ENCODE data around the gene AP1G2.
"Not testable (repeated sequence)": the region's sequence is repeated elsewhere in the genome, so short reads cannot be mapped to it uniquely, and the experiment has no call there.

The AP1G2 gene

DNA sequence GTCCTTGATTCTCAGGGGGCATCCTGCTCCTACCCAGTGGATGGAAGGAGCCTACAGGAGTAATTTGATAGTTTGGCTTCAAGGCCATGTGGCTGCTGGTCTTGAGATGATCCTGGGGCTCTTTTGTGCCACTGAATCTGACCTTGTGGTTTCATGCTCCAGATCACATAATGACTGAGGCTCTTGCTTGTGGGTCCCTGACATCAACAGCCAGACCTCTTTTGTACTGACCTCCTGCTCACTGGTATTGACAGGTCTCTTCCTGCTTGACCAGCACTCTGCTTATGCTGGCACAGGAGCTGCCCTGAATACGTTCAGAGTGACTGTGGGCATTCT lies 34.2 kb upstream of the AP1G2 start:
- no peak for DNase-seq
- Mint-ChIP-seq H3K4me1 (no peaks in the 10 kb centered on the region), H3K27me3 (ENCODE audit: low read depth, poor library complexity) (peaks cover 30% of the 10 kb centered on the region), H3K36me3 (ENCODE audit: low read depth) (no peaks in the 10 kb centered on the region), H3K9me3 (peaks cover 7% of the 10 kb centered on the region), H3K4me3 (no peak overlapping the region), H3K27ac (no peak overlapping the region)
- TF ChIP-seq, protein P1, sequence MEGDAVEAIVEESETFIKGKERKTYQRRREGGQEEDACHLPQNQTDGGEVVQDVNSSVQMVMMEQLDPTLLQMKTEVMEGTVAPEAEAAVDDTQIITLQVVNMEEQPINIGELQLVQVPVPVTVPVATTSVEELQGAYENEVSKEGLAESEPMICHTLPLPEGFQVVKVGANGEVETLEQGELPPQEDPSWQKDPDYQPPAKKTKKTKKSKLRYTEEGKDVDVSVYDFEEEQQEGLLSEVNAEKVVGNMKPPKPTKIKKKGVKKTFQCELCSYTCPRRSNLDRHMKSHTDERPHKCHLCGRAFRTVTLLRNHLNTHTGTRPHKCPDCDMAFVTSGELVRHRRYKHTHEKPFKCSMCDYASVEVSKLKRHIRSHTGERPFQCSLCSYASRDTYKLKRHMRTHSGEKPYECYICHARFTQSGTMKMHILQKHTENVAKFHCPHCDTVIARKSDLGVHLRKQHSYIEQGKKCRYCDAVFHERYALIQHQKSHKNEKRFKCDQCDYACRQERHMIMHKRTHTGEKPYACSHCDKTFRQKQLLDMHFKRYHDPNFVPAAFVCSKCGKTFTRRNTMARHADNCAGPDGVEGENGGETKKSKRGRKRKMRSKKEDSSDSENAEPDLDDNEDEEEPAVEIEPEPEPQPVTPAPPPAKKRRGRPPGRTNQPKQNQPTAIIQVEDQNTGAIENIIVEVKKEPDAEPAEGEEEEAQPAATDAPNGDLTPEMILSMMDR (IDR thresholded peaks at IDR 0.05): no peak

DNA sequence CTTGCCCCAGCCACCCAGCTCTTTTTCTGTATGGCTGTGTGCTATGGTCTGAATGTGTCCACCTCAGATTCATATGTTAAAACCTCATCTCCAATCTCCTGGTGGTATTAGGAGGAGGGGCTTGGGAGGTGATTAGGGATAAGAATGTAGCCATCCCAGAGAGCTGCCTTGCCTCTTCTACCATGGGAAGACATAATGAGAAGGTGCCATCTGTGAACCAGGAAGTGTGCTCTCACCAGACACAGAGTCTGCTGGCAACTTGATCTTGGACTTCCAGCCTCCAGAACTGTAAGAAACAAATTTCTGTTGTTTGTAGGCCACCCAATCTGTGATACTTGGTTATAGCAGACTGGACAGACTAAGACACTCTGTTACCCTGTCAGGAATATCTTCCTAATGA lies 33.8 kb upstream of the AP1G2 start:
- H3K36me3 Mint-ChIP-seq (ENCODE audit: low read depth): no peaks in the 10 kb centered on the region
- DNase-seq: no peak
- peaks cover 7% of the 10 kb centered on the region for H3K9me3 Mint-ChIP-seq
- no peak overlapping the region for H3K27ac Mint-ChIP-seq
- TF ChIP-seq, protein P1 (IDR thresholded peaks at IDR 0.05): no peak
- peaks cover 26% of the 10 kb centered on the region for H3K27me3 Mint-ChIP-seq (ENCODE audit: low read depth, poor library complexity)
- H3K4me1 Mint-ChIP-seq: no peaks in the 10 kb centered on the region
- no peak overlapping the region for H3K4me3 Mint-ChIP-seq

DNA sequence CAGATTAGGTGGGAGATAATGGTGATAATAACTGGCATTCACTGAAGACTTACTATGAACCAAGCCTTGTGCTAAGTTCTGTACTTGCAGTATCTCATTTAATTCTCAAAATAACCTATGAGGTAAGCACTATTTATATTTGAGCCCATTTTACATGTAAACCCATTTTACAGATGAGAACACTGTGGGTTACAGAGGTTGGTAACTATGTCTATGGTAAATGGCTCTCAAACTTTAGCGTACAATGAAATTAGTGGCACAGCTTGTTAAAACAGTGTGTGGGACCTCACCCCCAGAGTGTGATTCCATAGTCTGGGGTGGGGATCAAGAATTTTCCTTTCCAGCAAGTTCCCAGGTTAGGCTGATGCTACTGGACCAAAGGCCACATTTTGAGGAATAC lies 33.2 kb upstream of the AP1G2 start:
- TF ChIP-seq, protein P1 (IDR thresholded peaks at IDR 0.05): no peak
- Mint-ChIP-seq H3K4me1 (no peaks in the 10 kb centered on the region), H3K27me3 (ENCODE audit: low read depth, poor library complexity) (peaks cover 23% of the 10 kb centered on the region), H3K36me3 (ENCODE audit: low read depth) (no peaks in the 10 kb centered on the region), H3K4me3 (no peak overlapping the region), H3K9me3 (peaks cover 7% of the 10 kb centered on the region), H3K27ac (no peak overlapping the region)
- DNase-seq: no peak

DNA sequence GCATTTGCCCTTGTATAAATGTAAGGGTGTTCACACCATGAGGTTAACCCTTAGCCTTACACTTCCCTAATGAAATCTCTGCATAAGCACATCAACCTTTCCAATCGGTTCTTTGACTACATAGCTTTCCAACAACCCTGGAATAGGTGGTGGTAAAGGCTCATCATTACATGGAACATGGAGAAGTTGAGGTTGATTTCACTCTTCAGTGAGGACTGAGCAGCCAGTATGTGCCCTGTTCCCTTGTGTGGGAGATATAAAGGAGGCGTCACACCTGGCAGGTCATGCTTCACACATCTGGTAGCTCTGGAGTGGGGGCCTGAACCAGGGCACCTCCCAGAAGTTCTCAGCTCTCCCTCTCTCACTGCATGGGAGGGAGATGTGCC lies 32.7 kb upstream of the AP1G2 start:
- H3K4me3 Mint-ChIP-seq: no peak overlapping the region
- H3K27ac Mint-ChIP-seq: no peak overlapping the region
- no peaks in the 10 kb centered on the region for H3K4me1 Mint-ChIP-seq
- DNase-seq: no peak
- H3K36me3 Mint-ChIP-seq (ENCODE audit: low read depth): no peaks in the 10 kb centered on the region
- peaks cover 9% of the 10 kb centered on the region for H3K9me3 Mint-ChIP-seq
- TF ChIP-seq, protein P1 (IDR thresholded peaks at IDR 0.05): no peak
- peaks cover 22% of the 10 kb centered on the region for H3K27me3 Mint-ChIP-seq (ENCODE audit: low read depth, poor library complexity)

DNA sequence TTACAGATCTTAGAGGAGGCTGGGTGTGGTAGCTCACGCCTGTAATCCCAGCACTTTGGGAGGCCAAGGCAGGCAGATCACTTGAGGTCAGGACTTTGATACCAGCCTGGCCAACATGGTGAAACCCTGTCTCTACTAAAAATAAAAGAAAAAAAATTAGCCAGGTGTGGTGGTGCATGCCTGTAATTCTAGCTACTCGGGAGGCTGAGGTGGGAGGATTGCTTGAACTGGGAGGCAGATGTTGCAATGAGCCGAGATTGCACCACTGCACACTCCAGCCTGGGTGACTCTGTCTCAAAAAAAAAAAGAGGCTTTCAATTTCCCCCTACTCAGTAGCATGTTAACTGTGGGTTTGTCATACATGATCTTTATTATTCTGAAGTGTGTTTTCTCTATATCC lies 26.6 kb upstream of the AP1G2 start:
- H3K36me3 Mint-ChIP-seq (ENCODE audit: low read depth); H3K4me3 Mint-ChIP-seq; DNase-seq; H3K4me1 Mint-ChIP-seq; H3K27ac Mint-ChIP-seq: not testable (repeated sequence)
- H3K27me3 Mint-ChIP-seq (ENCODE audit: low read depth, poor library complexity): peaks cover 19% of the 10 kb centered on the region
- H3K9me3 Mint-ChIP-seq: peaks cover 21% of the 10 kb centered on the region

DNA sequence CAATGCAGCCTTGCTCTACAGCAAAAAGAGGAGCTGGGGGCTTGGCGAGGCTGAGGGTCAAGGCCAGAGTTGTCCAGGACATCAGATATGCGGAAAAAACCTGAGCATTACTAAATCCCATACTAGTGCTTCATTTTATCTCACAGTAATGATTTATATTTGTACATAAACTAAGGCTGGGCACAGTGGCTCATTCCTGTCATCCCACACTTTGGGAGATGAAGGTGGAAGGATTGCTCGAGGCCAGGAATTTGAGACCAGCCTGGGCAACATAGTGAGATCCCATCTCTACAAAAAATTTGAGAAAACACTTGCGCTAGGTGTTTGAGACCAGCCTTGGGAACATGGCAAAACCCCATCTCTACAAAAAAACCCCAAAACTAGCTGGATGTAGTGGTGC lies 22.6 kb upstream of the AP1G2 start:
- TF ChIP-seq, protein P1 (IDR thresholded peaks at IDR 0.05): no peak
- H3K9me3 Mint-ChIP-seq: peaks cover 27% of the 10 kb centered on the region
- peaks cover 13% of the 10 kb centered on the region for H3K4me1 Mint-ChIP-seq
- H3K27ac Mint-ChIP-seq: no peak overlapping the region
- H3K27me3 Mint-ChIP-seq (ENCODE audit: low read depth, poor library complexity): peaks cover 27% of the 10 kb centered on the region
- DNase-seq: no peak
- no peaks in the 10 kb centered on the region for H3K36me3 Mint-ChIP-seq (ENCODE audit: low read depth)
- no peak overlapping the region for H3K4me3 Mint-ChIP-seq

Measured in nephron progenitor cell (in vitro differentiated cells).